Mesothelial cell of epicardium (in vitro differentiated cells): ENCODE results near the gene SLC9A3. TPM values are rescaled to one million over a fixed set of nuclear protein-coding genes. Genes with fewer than 3 reads are reported as not detected.
A peak's percentile ranks its signal among the peaks of the same experiment; 100 is the strongest.

Source experiments
- DNase-seq, 2 experiments: peaks; one replicate each; pipeline ENCODE4 v3.0.0; 2021; ENCODE audit warnings: low spot score in 2 of 2; ENCODE audit not compliant: unreplicated experiment in 2 of 2
- H3K27ac Mint-ChIP-seq: 2 replicates; pipeline ENCODE4 v1.8.0; 2021; ENCODE audit warnings: mixed read lengths
- H3K27me3 Mint-ChIP-seq: 2 replicates; pipeline ENCODE4 v1.8.0; 2021; ENCODE audit warnings: low read depth, mixed read lengths
- H3K36me3 Mint-ChIP-seq: 2 replicates; pipeline ENCODE4 v1.8.0; 2021; ENCODE audit warnings: mixed read lengths
- H3K4me1 Mint-ChIP-seq: 2 replicates; pipeline ENCODE4 v1.8.0; 2021; ENCODE audit warnings: mixed read lengths
- H3K4me3 Mint-ChIP-seq: 2 replicates; pipeline ENCODE4 v1.8.0; 2021; ENCODE audit warnings: mild to moderate bottlenecking, moderate library complexity, mixed read lengths
- H3K9me3 Mint-ChIP-seq: 2 replicates; pipeline ENCODE4 v1.8.0; 2021; ENCODE audit warnings: mixed read lengths
- total RNA-seq: library from RNA; stranded (reverse); gene quantifications from 3 replicates; pipeline ENCODE4 v1.2.1, GENCODE V29; 2021
- TF ChIP-seq, protein P1 (sequence below): fragments of 200-600 bp; sonication (generic); IDR thresholded peaks from one replicate; pipeline ENCODE4 v1.5.0; 2021; ENCODE audit warnings: antibody characterized with exemption; ENCODE audit not compliant: unreplicated experiment

Gene SLC9A3
- total RNA-seq, 1 donor from 2014 or later = 2.3 TPM

- TF ChIP-seq, protein P1, sequence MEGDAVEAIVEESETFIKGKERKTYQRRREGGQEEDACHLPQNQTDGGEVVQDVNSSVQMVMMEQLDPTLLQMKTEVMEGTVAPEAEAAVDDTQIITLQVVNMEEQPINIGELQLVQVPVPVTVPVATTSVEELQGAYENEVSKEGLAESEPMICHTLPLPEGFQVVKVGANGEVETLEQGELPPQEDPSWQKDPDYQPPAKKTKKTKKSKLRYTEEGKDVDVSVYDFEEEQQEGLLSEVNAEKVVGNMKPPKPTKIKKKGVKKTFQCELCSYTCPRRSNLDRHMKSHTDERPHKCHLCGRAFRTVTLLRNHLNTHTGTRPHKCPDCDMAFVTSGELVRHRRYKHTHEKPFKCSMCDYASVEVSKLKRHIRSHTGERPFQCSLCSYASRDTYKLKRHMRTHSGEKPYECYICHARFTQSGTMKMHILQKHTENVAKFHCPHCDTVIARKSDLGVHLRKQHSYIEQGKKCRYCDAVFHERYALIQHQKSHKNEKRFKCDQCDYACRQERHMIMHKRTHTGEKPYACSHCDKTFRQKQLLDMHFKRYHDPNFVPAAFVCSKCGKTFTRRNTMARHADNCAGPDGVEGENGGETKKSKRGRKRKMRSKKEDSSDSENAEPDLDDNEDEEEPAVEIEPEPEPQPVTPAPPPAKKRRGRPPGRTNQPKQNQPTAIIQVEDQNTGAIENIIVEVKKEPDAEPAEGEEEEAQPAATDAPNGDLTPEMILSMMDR = no peak
- Mint-ChIP-seq H3K4me1 (peaks cover 16% of the 10 kb centered on the region), H3K4me3 (peak overlapping the region; percentile 74), H3K27me3 (peaks cover 24% of the 10 kb centered on the region), H3K9me3 (no peaks in the 10 kb centered on the region), H3K36me3 (peaks cover 1% of the 10 kb centered on the region), H3K27ac (peak overlapping the region; percentile 79)
- no peak for DNase-seq
Observed at GRCh38 chr5:471750-472058, 52.5 kb downstream of the SLC9A3 start.

DNA sequence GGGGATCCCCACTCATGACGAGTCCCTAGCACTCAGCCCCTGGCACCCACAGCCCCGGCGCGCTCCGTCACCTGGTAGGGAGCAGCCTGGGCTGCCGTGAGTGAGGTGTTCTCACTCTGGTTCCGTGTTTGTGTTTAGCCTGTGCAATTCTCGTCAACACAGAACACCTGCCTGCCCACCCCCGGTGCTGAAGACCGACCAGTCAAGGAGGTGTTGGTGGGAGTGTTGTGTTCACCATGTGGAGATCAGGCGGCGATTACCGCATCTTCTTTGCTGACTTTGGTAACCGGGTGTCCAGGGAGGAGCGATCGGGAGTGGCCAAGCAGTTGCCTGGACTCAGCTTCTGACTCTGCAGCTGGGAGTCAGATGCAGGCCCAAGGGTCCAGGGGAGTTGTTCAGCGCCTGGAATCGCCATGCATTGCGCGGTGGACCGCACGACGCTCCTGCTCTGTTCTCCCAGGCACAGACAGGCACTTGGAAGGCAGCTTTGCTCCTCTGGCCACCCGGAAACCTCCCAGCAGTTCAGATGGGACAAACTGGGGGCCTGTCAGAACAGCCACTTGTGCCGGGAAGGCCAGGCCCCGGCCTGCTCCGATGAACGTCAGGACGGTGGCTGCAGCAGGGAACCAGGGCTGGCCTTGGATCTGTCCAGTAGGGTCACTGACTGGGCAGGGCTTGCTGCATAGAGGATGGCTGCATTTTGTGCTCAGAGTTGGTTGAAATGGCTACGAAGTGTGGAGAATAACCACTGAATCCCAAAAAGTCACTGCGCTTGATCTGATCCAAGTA, 53.1 kb downstream of the SLC9A3 start:
- Mint-ChIP-seq H3K4me3 (peak overlapping the region; percentile 74), H3K9me3 (no peaks in the 10 kb centered on the region), H3K4me1 (peaks cover 16% of the 10 kb centered on the region), H3K27ac (peak overlapping the region; percentile 79), H3K27me3 (peaks cover 19% of the 10 kb centered on the region), H3K36me3 (peaks cover 3% of the 10 kb centered on the region)
- DNase-seq = no peak
- TF ChIP-seq, protein P1 = no peak

- peaks cover 4% of the 10 kb centered on the region for H3K36me3 Mint-ChIP-seq
- no peak overlapping the region for H3K4me3 Mint-ChIP-seq
- no peak overlapping the region for H3K27ac Mint-ChIP-seq
- DNase-seq = no peak
- H3K27me3 Mint-ChIP-seq = peaks cover 7% of the 10 kb centered on the region
- TF ChIP-seq, protein P1 = no peak
- peaks cover 14% of the 10 kb centered on the region for H3K4me1 Mint-ChIP-seq
- no peaks in the 10 kb centered on the region for H3K9me3 Mint-ChIP-seq
Observed at GRCh38 chr5:469752-470483, 54.3 kb downstream of the SLC9A3 start.

DNA sequence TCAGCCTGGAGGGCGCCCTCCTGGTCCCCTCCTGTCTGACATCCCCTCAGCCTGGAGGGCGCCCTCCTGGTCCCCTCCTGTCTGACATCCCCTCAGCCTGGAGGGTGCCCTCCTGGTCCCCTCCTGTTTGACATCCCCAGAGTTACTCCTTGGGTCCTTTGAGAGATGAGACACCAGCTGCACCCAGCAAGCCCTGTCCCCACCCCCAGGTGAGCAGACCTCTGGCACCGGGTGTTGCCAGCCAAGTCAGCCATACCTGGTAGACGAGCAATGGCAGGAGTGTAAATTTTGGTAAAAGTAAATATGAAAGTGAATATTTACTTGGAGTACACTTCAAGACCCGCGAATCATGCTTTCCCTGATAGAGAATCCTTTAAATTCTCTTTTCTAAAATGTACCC, 55.8 kb downstream of the SLC9A3 start:
- no peaks in the 10 kb centered on the region for H3K9me3 Mint-ChIP-seq
- H3K27ac Mint-ChIP-seq = no peak overlapping the region
- H3K27me3 Mint-ChIP-seq = no peaks in the 10 kb centered on the region
- H3K4me1 Mint-ChIP-seq = peaks cover 12% of the 10 kb centered on the region
- H3K36me3 Mint-ChIP-seq = peaks cover 10% of the 10 kb centered on the region
- DNase-seq = no peak
- TF ChIP-seq, protein P1 = no peak
- no peak overlapping the region for H3K4me3 Mint-ChIP-seq

GRCh38 chr5:466661-467310, 57.5 kb downstream of the SLC9A3 start:
- DNase-seq = no peak
- Mint-ChIP-seq H3K36me3 (peaks cover 23% of the 10 kb centered on the region), H3K4me1 (peaks cover 8% of the 10 kb centered on the region)

More at GRCh38 chr5:466661-467310, 57.5 kb downstream of the SLC9A3 start:
- H3K4me3 Mint-ChIP-seq = no peak overlapping the region
- no peaks in the 10 kb centered on the region for H3K27me3 Mint-ChIP-seq
- TF ChIP-seq, protein P1 = no peak
- H3K27ac Mint-ChIP-seq = no peak overlapping the region
- no peaks in the 10 kb centered on the region for H3K9me3 Mint-ChIP-seq
